Measurements from ENCODE around the gene MGST2.
"Not testable (repeated sequence)": the region's sequence is repeated elsewhere in the genome, so short reads cannot be mapped to it uniquely, and the experiment has no call there.

Gene MGST2

GRCh38 chr4:139694522-139695107 is 29.0 kb downstream of the MGST2 start:
- TF ChIP-seq PATZ1 (CRISPR knock-in tag; IDR thresholded peaks at IDR 0.05; ENCODE audit: borderline replicate concordance) (no peak), ZNF565 (CRISPR knock-in tag; conservative IDR thresholded peaks at IDR 0.05; ENCODE audit: low read depth) (no peak), BACH2 (CRISPR knock-in tag; IDR thresholded peaks at IDR 0.05; ENCODE audit: borderline replicate concordance) (no peak), GLIS3 (CRISPR knock-in tag; IDR thresholded peaks at IDR 0.05) (no peak), TOX (CRISPR knock-in tag; IDR thresholded peaks at IDR 0.05; ENCODE audit: borderline replicate concordance) (no peak), SNAI2 (CRISPR knock-in tag; IDR thresholded peaks at IDR 0.05) (no peak), CREB5 (CRISPR knock-in tag; IDR thresholded peaks at IDR 0.05; ENCODE audit: low read depth) (no peak), ZFP3 (CRISPR knock-in tag; IDR thresholded peaks at IDR 0.05) (no peak), PPARA (CRISPR knock-in tag; IDR thresholded peaks at IDR 0.05; ENCODE audit: borderline replicate concordance) (no peak), ARNTL (CRISPR knock-in tag; IDR thresholded peaks at IDR 0.05; ENCODE audit: borderline replicate concordance, low read depth) (no peak), CSDC2 (CRISPR knock-in tag; IDR thresholded peaks at IDR 0.05) (no peak)
- no peak for ATAC-seq

GRCh38 chr4:139696491-139696890 is 30.9 kb downstream of the MGST2 start:
- no peak for TF ChIP-seq OSR1 (CRISPR knock-in tag; IDR thresholded peaks at IDR 0.05)
- TF ChIP-seq ZFP30 (CRISPR knock-in tag; IDR thresholded peaks at IDR 0.05) = no peak
- TF ChIP-seq GLIS3 (CRISPR knock-in tag; IDR thresholded peaks at IDR 0.05) = no peak
- TF ChIP-seq ZNF565 (CRISPR knock-in tag; conservative IDR thresholded peaks at IDR 0.05; ENCODE audit: low read depth) = no peak
- TF ChIP-seq CSDC2 (CRISPR knock-in tag; IDR thresholded peaks at IDR 0.05) = no peak
- TF ChIP-seq PATZ1 (CRISPR knock-in tag; IDR thresholded peaks at IDR 0.05; ENCODE audit: borderline replicate concordance) = no peak
- no peak for TF ChIP-seq CSRNP3 (CRISPR knock-in tag; IDR thresholded peaks at IDR 0.05)
- no peak for TF ChIP-seq ZC3H10 (CRISPR knock-in tag; IDR thresholded peaks at IDR 0.05)
- no peak for TF ChIP-seq RARB (CRISPR knock-in tag; IDR thresholded peaks at IDR 0.05)
- no peak for TF ChIP-seq ARNTL (CRISPR knock-in tag; IDR thresholded peaks at IDR 0.05; ENCODE audit: borderline replicate concordance, low read depth)
- TF ChIP-seq ZFP3 (CRISPR knock-in tag; IDR thresholded peaks at IDR 0.05) = no peak
- TF ChIP-seq CREB5 (CRISPR knock-in tag; IDR thresholded peaks at IDR 0.05; ENCODE audit: low read depth) = no peak
- no peak for ATAC-seq

GRCh38 chr4:139698167-139698925 is 32.7 kb downstream of the MGST2 start:
- not testable (repeated sequence) for ATAC-seq

GRCh38 chr4:139700568-139700967 is 34.9 kb downstream of the MGST2 start:
- TF ChIP-seq PATZ1 (CRISPR knock-in tag; IDR thresholded peaks at IDR 0.05; ENCODE audit: borderline replicate concordance) (no peak), ZNF8 (CRISPR knock-in tag; IDR thresholded peaks at IDR 0.05) (no peak), ZNF565 (CRISPR knock-in tag; conservative IDR thresholded peaks at IDR 0.05; ENCODE audit: low read depth) (no peak), ARNTL (CRISPR knock-in tag; IDR thresholded peaks at IDR 0.05; ENCODE audit: borderline replicate concordance, low read depth) (no peak), POU6F1 (CRISPR knock-in tag; IDR thresholded peaks at IDR 0.05; ENCODE audit: borderline replicate concordance, low read depth) (no peak), ZFP3 (CRISPR knock-in tag; IDR thresholded peaks at IDR 0.05) (no peak), ZC3H10 (CRISPR knock-in tag; IDR thresholded peaks at IDR 0.05) (no peak), SNAI2 (CRISPR knock-in tag; IDR thresholded peaks at IDR 0.05) (no peak), ESRRG (CRISPR knock-in tag; IDR thresholded peaks at IDR 0.05) (no peak), CSDC2 (CRISPR knock-in tag; IDR thresholded peaks at IDR 0.05) (no peak), ZNF70 (CRISPR knock-in tag; IDR thresholded peaks at IDR 0.05) (no peak), GLIS3 (CRISPR knock-in tag; IDR thresholded peaks at IDR 0.05) (no peak), TCF4 (CRISPR knock-in tag; IDR thresholded peaks at IDR 0.05; ENCODE audit: borderline replicate concordance) (no peak), ZFP30 (CRISPR knock-in tag; IDR thresholded peaks at IDR 0.05) (no peak), TOX (CRISPR knock-in tag; IDR thresholded peaks at IDR 0.05; ENCODE audit: borderline replicate concordance) (no peak)
- no peak for ATAC-seq

Data from SK-N-SH treated with all-trans-retinoic acid at 6 μM for 48 hours (cell line).